Transverse colon (tissue), 4 donors: ENCODE measurements around the gene ZNF222.

Source experiments
- CTCF ChIP-seq, 5 experiments: fragments of 200-600 bp in 3 of 5; fragments of 450-650 bp in 2 of 5; sonication (generic) in 3 of 5; IDR thresholded peaks; 1 replicate in 2 of 5; 2 replicates in 3 of 5; pipeline ENCODE4 v1.5.1; 2016 to 2017; ENCODE audit warnings: antibody characterized with exemption in 5 of 5, inconsistent platforms in 3 of 5, mild to moderate bottlenecking in 2 of 5, moderate library complexity in 1 of 5
- POLR2AphosphoS5 ChIP-seq, 3 donors: sonication (generic); formaldehyde crosslinking; IDR thresholded peaks; one replicate each; pipeline ENCODE4 v1.6.1; 2016; ENCODE audit warnings: antibody characterized with exemption in 3 of 3

- TF ChIP-seq POLR2AphosphoS5 (IDR thresholded peaks at IDR 0.05), result no peak
- TF ChIP-seq CTCF (IDR thresholded peaks at IDR 0.05), result no peak
These were observed 35.9 kb downstream of the ZNF222 start for GRCh38 chr19:44061038-44061437.
